ENCODE data around the gene RASSF7. TPM values are rescaled to one million over a fixed set of nuclear protein-coding genes. Genes with fewer than 3 reads are reported as not detected.
A peak's percentile ranks its signal among the peaks of the same experiment; 100 is the strongest.
"Not testable (repeated sequence)": the region's sequence is repeated elsewhere in the genome, so short reads cannot be mapped to it uniquely, and the experiment has no call there.

The RASSF7 gene
- total RNA-seq, 2 experiments from 2014 or later = 18.8 to 21.9 TPM

DNA sequence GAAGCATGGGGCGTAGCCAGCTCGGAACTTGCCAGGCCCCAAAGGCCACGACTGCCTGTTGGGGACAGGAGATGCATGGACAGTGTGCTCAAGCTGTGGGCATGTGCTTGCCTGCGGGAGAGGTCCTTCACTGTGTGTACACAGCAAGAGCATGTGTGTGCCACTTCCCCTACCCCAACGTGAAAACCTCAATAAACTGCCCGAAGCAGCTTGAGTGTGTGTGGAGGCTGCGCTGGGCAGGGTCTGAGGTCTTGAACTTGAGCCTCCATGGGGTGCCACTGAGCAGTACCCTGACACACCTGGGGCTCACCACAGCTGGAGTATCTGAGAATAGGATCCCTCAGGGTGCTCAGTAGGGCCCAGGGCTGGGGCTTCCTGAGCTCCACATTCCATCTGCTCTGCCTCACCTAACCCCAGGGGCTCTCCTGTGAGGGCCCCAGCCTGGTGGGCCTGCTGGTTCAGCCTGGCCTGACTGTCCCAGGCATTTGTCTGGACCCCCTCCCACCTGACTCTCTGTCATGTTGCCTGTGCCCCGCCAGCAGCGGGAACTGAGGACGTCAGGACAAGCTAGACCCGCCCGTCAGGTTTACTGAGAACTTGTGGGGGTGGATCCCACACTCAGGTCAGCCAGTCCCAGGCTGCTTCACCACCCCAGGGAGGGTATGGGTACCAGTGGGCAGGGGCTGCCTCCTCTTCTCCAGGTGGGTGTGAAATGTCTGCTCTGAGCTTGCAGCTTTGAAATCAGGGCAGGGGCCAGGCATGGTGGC is 3.2 kb downstream of the RASSF7 start:
- H3K9me3 Mint-ChIP-seq = no peaks in the 10 kb centered on the region
- intact Hi-C loops (cut with micrococcal nuclease) = no loop called here

DNA sequence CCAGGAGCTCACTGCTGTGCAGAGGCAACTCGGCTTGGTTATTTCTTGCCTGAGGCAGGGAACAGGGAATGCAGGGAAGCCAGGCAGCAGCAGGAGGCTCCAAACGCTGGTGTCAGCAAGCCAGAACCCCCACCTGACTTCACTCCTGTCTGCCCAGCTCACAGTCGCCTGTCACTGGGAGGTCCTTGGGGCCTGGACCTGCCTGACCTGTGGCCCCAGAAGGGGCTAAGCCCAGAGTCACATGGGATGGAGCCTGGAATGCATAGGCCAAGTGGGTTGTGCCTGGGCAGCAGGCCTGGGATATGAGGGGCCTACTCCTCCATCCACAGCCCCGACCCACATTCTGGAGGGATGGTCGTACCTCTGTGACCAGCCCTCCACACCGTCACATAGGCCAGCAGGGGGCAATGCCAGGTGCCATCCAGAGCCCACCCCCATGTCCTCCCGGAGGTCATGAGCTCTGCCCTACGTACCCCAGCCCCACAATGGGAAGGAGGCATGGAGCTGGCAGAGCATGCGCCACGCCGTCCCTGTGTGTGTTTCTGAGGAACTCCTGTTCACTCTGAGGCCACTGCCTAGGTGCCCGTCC is 5.2 kb downstream of the RASSF7 start:
- H3K36me3 Mint-ChIP-seq = peaks cover 4% of the 10 kb centered on the region
- CTCF ChIA-PET = interaction anchor here (0.8 to 1.6 kb wide), 3 partner anchors 11 to 160 kb away, joined by 4 to 10 read pairs (median 5); no protein-coding TSS in a partner anchor
- POLR2A ChIA-PET = interaction anchor here (1.0 to 2.4 kb wide), 2 partner anchors 10 to 11 kb away, joined by 4 to 6 read pairs; partner anchors contain the start of gene PHRF1
- peaks cover 10% of the 10 kb centered on the region for H3K4me1 Mint-ChIP-seq (ENCODE audit: low read depth)
- no peaks in the 10 kb centered on the region for H3K27me3 Mint-ChIP-seq
- no peak for DNase-seq
- no peak overlapping the region for H3K27ac Mint-ChIP-seq
- no peak overlapping the region for H3K4me3 Mint-ChIP-seq
- intact Hi-C loops (cut with micrococcal nuclease) = loop anchor here (5.0 kb wide), 1 partner anchor 231 kb away; the partner anchor contains the start of gene SLC25A22
- H3K9me3 Mint-ChIP-seq = no peaks in the 10 kb centered on the region

More for the DNA sequence above, 3.2 kb downstream of the RASSF7 start:
- ChIA-PET CTCF (interaction anchor here (1.0 to 1.6 kb wide), 4 partner anchors 9 to 159 kb away, joined by 3 to 9 read pairs (median 4); no protein-coding TSS in a partner anchor), POLR2A (interaction anchor here (1.1 kb wide), 1 partner anchor 12 kb away, joined by 4 read pairs; the partner anchor contains the start of gene PHRF1)
- DNase-seq = no peak
- Mint-ChIP-seq H3K27ac (no peak overlapping the region), H3K4me1 (ENCODE audit: low read depth) (peaks cover 14% of the 10 kb centered on the region), H3K27me3 (no peaks in the 10 kb centered on the region), H3K36me3 (peaks cover 4% of the 10 kb centered on the region), H3K4me3 (no peak overlapping the region)

DNA sequence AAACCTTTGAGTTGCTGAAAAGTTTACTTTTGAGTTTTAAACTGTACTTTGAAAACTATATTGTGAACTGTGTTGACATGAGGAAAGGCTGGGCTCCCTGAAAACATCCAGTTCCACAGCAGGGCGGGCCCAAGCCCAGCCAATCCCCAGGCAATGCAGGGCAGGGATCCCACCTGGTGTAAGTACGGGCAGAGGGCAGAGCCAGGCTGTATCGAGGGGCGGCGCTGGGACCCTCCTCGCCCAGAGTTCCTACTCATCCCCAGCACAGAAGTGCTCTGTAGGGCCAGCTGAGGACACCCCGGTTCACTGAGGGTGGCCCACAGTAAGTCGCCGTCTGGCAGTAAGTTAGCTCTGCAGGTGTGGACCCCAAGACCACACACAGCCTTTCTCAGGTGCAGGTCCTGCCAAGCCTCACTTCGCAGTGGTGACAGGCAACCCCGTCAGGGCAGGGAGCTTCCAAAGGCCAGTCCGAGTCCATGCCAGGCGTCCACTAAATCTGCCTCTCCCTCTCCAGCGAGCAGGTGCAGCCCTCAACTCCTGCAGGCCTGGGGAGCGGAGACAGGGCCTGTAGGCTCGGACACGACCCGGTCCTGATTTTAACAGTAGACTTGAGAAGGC is 6.3 kb downstream of the RASSF7 start:
- peaks cover 4% of the 10 kb centered on the region for H3K36me3 Mint-ChIP-seq
- no peak for DNase-seq
- H3K9me3 Mint-ChIP-seq = no peaks in the 10 kb centered on the region
- H3K4me1 Mint-ChIP-seq (ENCODE audit: low read depth) = peaks cover 5% of the 10 kb centered on the region
- no peak overlapping the region for H3K27ac Mint-ChIP-seq
- ChIA-PET CTCF (interaction anchor here (1.2 to 2.1 kb wide), 3 partner anchors 13 to 159 kb away, joined by 4 to 6 read pairs (median 4); no protein-coding TSS in a partner anchor), POLR2A (interaction anchor here (1.0 to 2.4 kb wide), 2 partner anchors 9 to 10 kb away, joined by 4 to 6 read pairs; partner anchors contain the start of gene PHRF1)
- peak overlapping the region; percentile 82 for H3K4me3 Mint-ChIP-seq
- intact Hi-C loops (cut with micrococcal nuclease) = loop anchor here (5.0 kb wide), 1 partner anchor 230 kb away; the partner anchor contains the start of gene SLC25A22
- no peaks in the 10 kb centered on the region for H3K27me3 Mint-ChIP-seq

DNA sequence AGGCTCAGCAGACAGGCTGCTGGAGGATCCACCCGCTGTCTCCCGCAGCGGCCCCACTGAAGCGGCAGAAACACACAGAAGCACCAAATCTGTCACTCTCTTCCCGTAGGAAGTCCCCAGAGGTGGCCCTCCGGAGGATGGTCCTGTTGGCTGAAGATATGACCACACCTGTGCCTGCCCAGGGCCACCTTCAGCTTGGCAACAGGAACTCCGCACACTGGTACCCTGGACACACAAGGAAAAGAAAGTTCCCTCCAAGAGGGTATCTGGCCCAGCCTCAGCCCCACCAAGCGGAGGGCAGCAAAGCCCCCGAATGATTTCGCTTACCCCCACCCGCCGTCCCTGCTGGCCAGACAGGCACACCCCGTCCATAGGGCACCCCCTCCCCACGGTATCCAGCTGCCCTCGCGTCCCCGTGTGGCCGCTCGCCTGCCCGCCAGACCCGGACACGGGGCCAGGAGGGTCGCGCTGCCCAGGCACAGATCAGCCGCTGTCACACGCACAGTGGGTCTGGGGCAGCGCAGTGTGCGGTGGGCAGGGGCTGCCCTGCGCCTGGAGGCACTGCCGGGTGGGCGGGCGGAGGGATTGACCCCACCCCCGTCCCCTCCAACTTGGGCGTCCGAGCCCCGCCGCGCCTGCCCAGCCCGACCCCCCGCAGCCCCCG is 7.0 kb downstream of the RASSF7 start:
- DNase-seq = no peak
- peaks cover 5% of the 10 kb centered on the region for H3K4me1 Mint-ChIP-seq (ENCODE audit: low read depth)
- H3K36me3 Mint-ChIP-seq = peaks cover 4% of the 10 kb centered on the region
- CTCF ChIA-PET = interaction anchor here (1.2 to 2.1 kb wide), 2 partner anchors 13 to 49 kb away, joined by 4 to 6 read pairs; no protein-coding TSS in a partner anchor
- POLR2A ChIA-PET = no interaction called here
- H3K27me3 Mint-ChIP-seq = no peaks in the 10 kb centered on the region
- peak overlapping the region; percentile 82 for H3K4me3 Mint-ChIP-seq
- intact Hi-C loops (cut with micrococcal nuclease) = loop anchor here (1.0 to 5.0 kb wide), 3 partner anchors 7 to 230 kb away; partner anchors contain the start of genes LMNTD2, LRRC56, RASSF7 and SLC25A22
- peak overlapping the region; percentile 33 for H3K27ac Mint-ChIP-seq
- H3K9me3 Mint-ChIP-seq = no peaks in the 10 kb centered on the region

DNA sequence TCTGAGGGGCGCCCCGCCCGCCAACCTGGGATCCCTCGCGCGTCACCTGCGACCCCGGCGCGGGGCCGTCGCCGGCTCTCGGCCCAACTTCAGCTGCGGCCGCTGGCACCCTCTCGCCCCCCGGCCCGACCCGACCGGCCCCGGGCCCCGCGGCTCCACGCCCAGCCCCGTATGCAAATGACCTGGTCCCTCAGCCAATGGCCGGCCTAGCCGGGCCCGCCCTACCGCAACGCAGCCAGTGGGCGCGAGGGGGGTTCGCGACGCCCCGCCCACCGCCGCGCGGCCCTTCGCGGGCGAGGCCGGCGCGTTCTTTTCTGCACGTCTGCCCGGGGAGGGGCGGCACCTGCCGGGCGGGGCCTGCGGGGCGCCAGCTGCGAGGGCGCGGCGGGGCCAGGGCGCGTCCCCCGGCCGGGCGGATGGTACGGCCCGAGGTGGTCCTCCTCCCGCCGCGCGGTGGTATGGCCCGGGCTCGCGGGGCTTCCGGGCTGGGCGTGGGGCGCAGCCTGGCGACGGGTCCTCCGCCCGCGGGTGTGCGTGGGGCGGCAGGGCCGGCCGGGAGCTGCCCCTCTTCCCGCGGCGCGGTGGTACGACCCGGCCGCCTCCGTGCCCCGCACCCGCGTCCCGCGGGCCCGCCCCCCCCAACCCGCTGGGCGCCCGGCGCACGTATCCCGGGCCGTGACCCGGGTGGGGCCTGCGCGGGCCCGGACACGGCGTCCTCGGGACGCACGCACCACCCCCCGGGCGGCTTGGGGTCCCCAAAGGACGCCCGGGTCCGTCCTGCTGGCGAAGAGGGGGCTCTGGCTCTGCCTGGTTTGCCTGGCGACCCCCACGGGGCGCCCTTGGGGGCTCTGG is 7.8 kb downstream of the RASSF7 start:
- peaks cover 4% of the 10 kb centered on the region for H3K36me3 Mint-ChIP-seq

DNA sequence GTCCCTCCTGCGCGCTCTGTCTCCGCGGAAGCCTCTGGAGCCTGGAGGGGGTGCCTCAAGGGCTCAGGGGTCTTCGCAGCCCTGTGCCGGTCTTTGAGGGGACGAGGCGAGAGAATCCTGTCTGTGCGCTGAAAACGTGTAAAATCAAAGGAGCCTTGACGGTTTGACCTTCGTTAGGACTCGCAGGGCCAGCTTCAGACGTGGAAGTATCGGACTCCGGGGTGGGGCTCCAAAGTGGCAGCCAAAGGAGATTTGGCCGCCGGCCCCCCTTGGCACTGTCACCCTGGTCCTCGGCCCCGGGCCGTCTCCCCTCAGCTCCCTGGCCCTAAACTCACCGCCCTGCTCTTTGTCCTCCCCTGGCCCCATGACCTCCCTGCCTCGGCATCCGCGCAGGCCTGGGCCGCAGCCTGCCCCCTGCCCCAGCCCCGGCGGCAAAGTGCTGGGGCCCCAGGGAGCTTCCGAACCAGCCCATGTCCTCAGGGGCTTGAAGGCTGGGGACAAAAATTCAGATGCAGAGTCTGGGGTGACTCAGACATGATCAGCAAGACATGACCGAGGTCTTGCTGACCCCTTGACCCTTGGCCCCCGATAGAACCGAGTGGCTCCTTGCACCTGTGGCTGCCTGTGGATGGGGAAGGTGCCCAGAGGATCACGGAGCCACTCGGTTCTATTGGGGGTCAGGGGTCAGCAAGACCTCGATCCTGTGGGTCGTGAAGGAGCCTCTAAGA is 8.6 kb downstream of the RASSF7 start:
- no peak for DNase-seq
- no peaks in the 10 kb centered on the region for H3K27me3 Mint-ChIP-seq
- intact Hi-C loops (cut with micrococcal nuclease) = loop anchor here (2.0 to 5.0 kb wide), 2 partner anchors 33 to 228 kb away; partner anchors contain the start of genes LRRC56 and SLC25A22
- H3K36me3 Mint-ChIP-seq = peaks cover 2% of the 10 kb centered on the region
- peaks cover 10% of the 10 kb centered on the region for H3K4me1 Mint-ChIP-seq (ENCODE audit: low read depth)
- ChIA-PET CTCF (interaction anchor here (2.1 kb wide), 1 partner anchor 15 kb away, joined by 6 read pairs; no protein-coding TSS in a partner anchor), POLR2A (interaction anchor here (1.3 kb wide), 1 partner anchor 18 kb away, joined by 3 read pairs; no protein-coding TSS in a partner anchor)
- H3K9me3 Mint-ChIP-seq = no peaks in the 10 kb centered on the region
- H3K4me3 Mint-ChIP-seq = peak overlapping the region; percentile 75
- H3K27ac Mint-ChIP-seq = peak overlapping the region; percentile 58

More for the DNA sequence above, 7.8 kb downstream of the RASSF7 start:
- ChIA-PET CTCF (interaction anchor here (2.1 kb wide), 1 partner anchor 14 kb away, joined by 6 read pairs; no protein-coding TSS in a partner anchor), POLR2A (interaction anchor here (1.3 kb wide), 1 partner anchor 19 kb away, joined by 3 read pairs; no protein-coding TSS in a partner anchor)
- no peaks in the 10 kb centered on the region for H3K27me3 Mint-ChIP-seq
- H3K4me1 Mint-ChIP-seq (ENCODE audit: low read depth) = peaks cover 5% of the 10 kb centered on the region
- peak; percentile 95 for DNase-seq
- H3K9me3 Mint-ChIP-seq = no peaks in the 10 kb centered on the region
- intact Hi-C loops (cut with micrococcal nuclease) = loop anchor here (1.0 to 5.0 kb wide), 3 partner anchors 8 to 229 kb away; partner anchors contain the start of genes LMNTD2, LRRC56, RASSF7 and SLC25A22
- peak overlapping the region; percentile 58 for H3K27ac Mint-ChIP-seq
- peak overlapping the region; percentile 75 for H3K4me3 Mint-ChIP-seq

DNA sequence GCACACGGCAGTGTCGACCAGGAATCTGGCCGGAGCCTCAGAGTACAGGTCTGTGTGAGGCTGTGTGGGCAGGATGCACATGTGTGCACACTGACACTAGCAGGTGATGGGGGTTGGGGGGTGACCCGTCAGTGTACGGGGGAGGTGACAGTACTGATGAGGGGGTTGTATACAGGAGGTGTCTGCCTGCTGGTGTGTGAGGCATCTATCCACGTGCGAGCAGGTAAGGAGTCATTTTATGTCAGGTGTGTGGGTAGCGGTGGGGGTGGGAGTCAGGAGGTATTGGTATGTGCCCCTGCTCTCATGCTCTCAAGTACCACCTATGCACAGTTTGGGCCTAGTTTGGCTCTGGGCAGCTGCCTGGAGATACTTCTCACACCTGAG is 11.0 kb downstream of the RASSF7 start:
- POLR2A ChIA-PET = no interaction called here
- H3K27ac Mint-ChIP-seq = no peak overlapping the region

DNA sequence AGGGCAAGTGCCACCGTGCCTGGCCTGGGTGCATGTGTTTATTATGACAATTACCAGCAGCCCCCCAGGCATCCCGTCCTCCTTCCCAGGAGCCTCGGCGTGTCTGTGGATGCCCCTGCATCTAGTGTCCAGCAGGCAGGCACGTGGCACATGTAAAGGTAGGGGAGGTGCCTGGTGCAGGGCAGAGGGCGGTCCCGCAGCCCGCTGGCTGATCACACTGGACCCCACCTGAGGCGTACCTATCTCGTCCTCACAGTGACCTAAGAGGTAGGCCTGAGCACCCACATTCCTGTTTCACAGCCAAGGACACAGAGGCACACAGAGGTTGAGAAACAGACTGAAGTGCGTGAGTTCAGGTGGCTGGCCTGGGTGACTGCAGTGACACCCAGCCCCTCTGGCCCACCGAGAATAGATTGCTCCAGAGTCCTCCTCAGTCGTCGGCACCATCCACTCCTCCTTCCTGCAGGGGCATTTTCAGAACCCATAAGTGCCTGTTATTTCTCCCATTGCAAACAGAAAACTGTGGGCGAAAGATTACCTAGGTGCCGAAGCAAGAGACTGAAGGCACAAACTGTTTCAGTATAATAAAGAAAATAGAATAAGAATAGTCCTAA is 12.5 kb downstream of the RASSF7 start:
- intact Hi-C loops (cut with micrococcal nuclease) = no loop called here
- POLR2A ChIA-PET = no interaction called here

More for the DNA sequence above, 11.0 kb downstream of the RASSF7 start:
- intact Hi-C loops (cut with micrococcal nuclease) = no loop called here
- Mint-ChIP-seq H3K4me1 (ENCODE audit: low read depth) (peaks cover 18% of the 10 kb centered on the region), H3K36me3 (peaks cover 2% of the 10 kb centered on the region), H3K9me3 (no peaks in the 10 kb centered on the region), H3K27me3 (peaks cover 5% of the 10 kb centered on the region), H3K4me3 (no peak overlapping the region)
- no peak for DNase-seq
- CTCF ChIA-PET = no interaction called here

DNA sequence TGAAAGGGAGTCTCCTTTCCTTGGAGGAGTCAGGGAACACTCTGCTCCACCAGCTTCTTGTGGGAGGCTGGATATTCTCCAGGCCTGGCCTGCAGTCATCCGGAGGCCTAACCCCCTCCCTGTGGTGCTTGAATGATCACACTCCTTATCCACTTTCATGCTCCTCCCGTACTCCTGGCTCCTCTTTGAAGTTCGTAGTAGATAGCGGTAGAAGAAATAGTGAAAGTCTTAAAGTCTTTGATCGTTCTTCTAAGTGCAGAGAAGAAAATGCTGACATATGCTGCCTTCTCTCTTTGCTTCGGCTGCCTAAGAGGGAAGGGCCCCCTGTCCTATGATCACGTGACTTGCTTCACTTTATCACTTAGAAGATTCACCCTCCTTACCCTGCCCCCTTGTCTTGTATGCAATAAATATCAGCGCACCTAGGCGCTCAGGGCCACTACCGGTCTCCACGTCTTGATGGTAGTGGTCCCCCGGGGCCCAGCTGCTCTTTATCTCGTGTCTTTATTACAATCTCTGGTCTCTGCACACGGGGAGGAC is 13.3 kb downstream of the RASSF7 start:
- intact Hi-C loops (cut with micrococcal nuclease) = loop anchor here (2.0 kb wide), 1 partner anchor 67 kb away; the partner anchor contains the start of gene RNH1
- CTCF ChIA-PET, H3K36me3 Mint-ChIP-seq, DNase-seq, POLR2A ChIA-PET, H3K9me3 Mint-ChIP-seq, H3K27ac Mint-ChIP-seq, H3K27me3 Mint-ChIP-seq: not testable (repeated sequence)
- Mint-ChIP-seq H3K4me3 (peak overlapping the region; percentile 83), H3K4me1 (ENCODE audit: low read depth) (peaks cover 32% of the 10 kb centered on the region)

More for the DNA sequence above, 12.5 kb downstream of the RASSF7 start:
- no peaks in the 10 kb centered on the region for H3K9me3 Mint-ChIP-seq
- DNase-seq = no peak
- CTCF ChIA-PET = no interaction called here
- H3K4me1 Mint-ChIP-seq (ENCODE audit: low read depth) = peaks cover 25% of the 10 kb centered on the region
- H3K27me3 Mint-ChIP-seq = peaks cover 5% of the 10 kb centered on the region
- no peak overlapping the region for H3K4me3 Mint-ChIP-seq
- peaks cover 4% of the 10 kb centered on the region for H3K36me3 Mint-ChIP-seq
- H3K27ac Mint-ChIP-seq = no peak overlapping the region

All from activated CD4-positive, alpha-beta memory T cell treated with anti-CD3 and anti-CD28 coated beads for 36 hours (primary cell).